Esophagus muscularis mucosa (tissue), 4 donors: ENCODE results near the gene GALNT18. TPM values are rescaled to one million over a fixed set of nuclear protein-coding genes. Genes with fewer than 3 reads are reported as not detected.

Experiments
- DNase-seq: peaks from one replicate; pipeline ENCODE4 v3.0.0-alpha.2; 2017; ENCODE audit errors: extremely low spot score
- H3K27ac ChIP-seq, 4 donors: fragments of 200-600 bp; sonication (generic); replicated peaks in 1 of 4; 1 replicate in 3 of 4; 2 replicates in 1 of 4; pipeline ENCODE4 v1.5.1; 2016 to 2019; ENCODE audit warnings: mild to moderate bottlenecking in 1 of 4
- H3K27me3 ChIP-seq, 4 donors: fragments of 200-600 bp; sonication (generic); one replicate each; pipeline versions ENCODE4 v1.5.1 to v1.6.0; 2016 to 2019
- H3K36me3 ChIP-seq, 4 donors: fragments of 200-600 bp; sonication (generic); one replicate each; pipeline ENCODE4 v1.5.1; 2016 to 2019
- H3K4me1 ChIP-seq, 4 donors: fragments of 200-600 bp; sonication (generic); one replicate each; pipeline ENCODE4 v1.5.1; 2016 to 2019
- H3K4me3 ChIP-seq, 4 donors: fragments of 200-600 bp; sonication (generic); 1 replicate in 2 of 4; 2 replicates in 2 of 4; pipeline ENCODE4 v1.5.1; 2016 to 2019; ENCODE audit warnings: mild to moderate bottlenecking in 4 of 4, moderate library complexity in 1 of 4
- H3K9me3 ChIP-seq, 4 donors: fragments of 200-600 bp; sonication (generic); 1 replicate in 3 of 4; 2 replicates in 1 of 4; pipeline ENCODE4 v1.5.1; 2016 to 2019
- CTCF ChIP-seq, 3 experiments: fragments of 200-600 bp in 2 of 3; fragments of 450-650 bp in 1 of 3; sonication (generic) in 2 of 3; IDR thresholded peaks; one replicate each; pipeline ENCODE4 v1.5.1; 2017 to 2019; ENCODE audit warnings: antibody characterized with exemption in 3 of 3, mild to moderate bottlenecking in 2 of 3, moderate library complexity in 1 of 3
- EP300 ChIP-seq: sonication (generic); formaldehyde crosslinking; IDR thresholded peaks from one replicate; pipeline ENCODE4 v1.6.1; 2017; ENCODE audit warnings: antibody characterized with exemption
- POLR2A ChIP-seq: fragments of 450-650 bp; IDR thresholded peaks from one replicate; pipeline ENCODE4 v1.6.1; 2017; ENCODE audit warnings: antibody characterized with exemption, moderate library complexity, mild to moderate bottlenecking, low read depth
- POLR2AphosphoS5 ChIP-seq, 2 donors: sonication (generic); formaldehyde crosslinking; IDR thresholded peaks; one replicate each; pipeline ENCODE4 v1.6.1; 2017; ENCODE audit warnings: antibody characterized with exemption in 2 of 2
- WGBS: methylation state at CpG from one replicate; pipeline ENCODE4 v1.1.5; 2018; 5-methylcytosine and 5-hydroxymethylcytosine counted together
- intact Hi-C: fragments of 100-400 bp; cut with DNase I; formaldehyde crosslinking; loops from one replicate; pipeline ENCODE4 v1.15.1; 2023
- total RNA-seq, 4 donors: library from RNA; depleted of rRNA; stranded (reverse); fragments of >200 nt; gene quantifications; one replicate each; pipeline versions ENCODE4 v1.1.0 to v1.2.1, GENCODE V29; 2016

The GALNT18 gene
- total RNA-seq, 4 donors from 2014 or later = 29.1 to 67.0 (median 49.3) TPM

- 96% methylated on average over 3 of the region's 3 CpGs for WGBS
Observed at GRCh38 chr11:11400121-11400520, 221.7 kb downstream of the GALNT18 start.

GRCh38 chr11:11397781-11398180, 224.0 kb downstream of the GALNT18 start:
- no peak for TF ChIP-seq EP300
- no peak for TF ChIP-seq POLR2AphosphoS5 (IDR thresholded peaks at IDR 0.05)
- H3K27ac ChIP-seq = no peak overlapping the region
- WGBS = 97% methylated on average over 3 of the region's 3 CpGs
- H3K27me3 ChIP-seq = no peaks in the 10 kb centered on the region
- peaks cover 12 to 46% (median 36%) of the 10 kb centered on the region in 4 donors for H3K4me1 ChIP-seq
- DNase-seq = no peak
- intact Hi-C loops = no loop called here
- no peaks in the 10 kb centered on the region for H3K9me3 ChIP-seq
- H3K4me3 ChIP-seq = no peak overlapping the region
- no peaks in the 10 kb centered on the region for H3K36me3 ChIP-seq

More at GRCh38 chr11:11400121-11400520, 221.7 kb downstream of the GALNT18 start:
- intact Hi-C loops = no loop called here
- no peak for DNase-seq
- TF ChIP-seq POLR2AphosphoS5 (IDR thresholded peaks at IDR 0.05) (no peak), CTCF (IDR thresholded peaks at IDR 0.05) (no peak), POLR2A (no peak), EP300 (no peak)
- Histone ChIP-seq H3K9me3 (no peaks in the 10 kb centered on the region), H3K4me3 (no peak overlapping the region), H3K27me3 (no peaks in the 10 kb centered on the region), H3K27ac (no peak overlapping the region), H3K4me1 (peaks cover 21 to 68% (median 56%) of the 10 kb centered on the region in 4 donors), H3K36me3 (no peaks in the 10 kb centered on the region)

GRCh38 chr11:11397036-11397415, 224.8 kb downstream of the GALNT18 start:
- H3K36me3 ChIP-seq = no peaks in the 10 kb centered on the region
- no peaks in the 10 kb centered on the region for H3K9me3 ChIP-seq
- TF ChIP-seq POLR2AphosphoS5 (IDR thresholded peaks at IDR 0.05) (no peak), POLR2A (no peak), CTCF (IDR thresholded peaks at IDR 0.05) (no peak), EP300 (no peak)
- intact Hi-C loops = no loop called here
- no peak overlapping the region for H3K4me3 ChIP-seq
- no peak for DNase-seq
- peak overlapping the region; percentile 60 to 73 (median 69) for H3K27ac ChIP-seq
- 81% methylated on average over 2 of the region's 2 CpGs for WGBS
- H3K27me3 ChIP-seq = no peaks in the 10 kb centered on the region
- peaks cover 14 to 45% (median 33%) of the 10 kb centered on the region in 4 donors for H3K4me1 ChIP-seq

GRCh38 chr11:11396301-11397035, 225.3 kb downstream of the GALNT18 start:
- no peak for DNase-seq
- H3K27ac ChIP-seq = peak overlapping the region; percentile 60 to 73 (median 69)
- TF ChIP-seq POLR2AphosphoS5 (IDR thresholded peaks at IDR 0.05) (peak; percentile 22 to 58), POLR2A (no peak)
- WGBS = 35% methylated on average over 11 of the region's 11 CpGs
- peak overlapping the region in 1 of 4 donors; percentile 2 for H3K4me3 ChIP-seq
- H3K9me3 ChIP-seq = no peaks in the 10 kb centered on the region
- H3K4me1 ChIP-seq = peaks cover 18 to 45% (median 33%) of the 10 kb centered on the region in 4 donors
- H3K27me3 ChIP-seq = no peaks in the 10 kb centered on the region
- intact Hi-C loops = no loop called here
- H3K36me3 ChIP-seq = no peaks in the 10 kb centered on the region

GRCh38 chr11:11395126-11395525, 226.7 kb downstream of the GALNT18 start:
- whole genome bisulfite sequencing = 88% methylated on average over 2 of the region's 2 CpGs
- H3K4me1 ChIP-seq = peaks cover 18 to 40% (median 29%) of the 10 kb centered on the region in 4 donors
- no peaks in the 10 kb centered on the region for H3K36me3 ChIP-seq
- no peak overlapping the region for H3K4me3 ChIP-seq
- TF ChIP-seq POLR2A = no peak
- TF ChIP-seq POLR2AphosphoS5 (IDR thresholded peaks at IDR 0.05) = no peak
- no peak for TF ChIP-seq CTCF (IDR thresholded peaks at IDR 0.05)
- no peak for TF ChIP-seq EP300
- no peak overlapping the region for H3K27ac ChIP-seq
- H3K27me3 ChIP-seq = no peaks in the 10 kb centered on the region
- intact Hi-C loops = no loop called here
- no peaks in the 10 kb centered on the region for H3K9me3 ChIP-seq
- no peak for DNase-seq

- TF ChIP-seq CTCF (IDR thresholded peaks at IDR 0.05) (no peak), EP300 (no peak), POLR2AphosphoS5 (IDR thresholded peaks at IDR 0.05) (no peak), POLR2A (no peak)
- Histone ChIP-seq H3K27ac (no peak overlapping the region), H3K4me3 (no peak overlapping the region), H3K4me1 (peaks cover 18 to 48% (median 35%) of the 10 kb centered on the region in 4 donors), H3K36me3 (no peaks in the 10 kb centered on the region), H3K9me3 (no peaks in the 10 kb centered on the region), H3K27me3 (no peaks in the 10 kb centered on the region)
- no peak for DNase-seq
- intact Hi-C loops = no loop called here
Observed at GRCh38 chr11:11394241-11394640, 227.6 kb downstream of the GALNT18 start.
